ENCODE results near the gene MRPL10. TPM values are rescaled to one million over a fixed set of nuclear protein-coding genes. Genes with fewer than 3 reads are reported as not detected.

MRPL10 gene
- total RNA-seq, 2 donors from 2014 or later = 56.3 to 65.3 TPM

GRCh38 chr17:47869114-47869513 lies 37.8 kb upstream of the MRPL10 start:
- peaks cover 37% of the 10 kb centered on the region for H3K27me3 ChIP-seq (ENCODE audit: control insufficient read depth, insufficient read depth, low read length, poor library complexity, severe bottlenecking)
- Mint-ChIP-seq H3K9me3 (no peaks in the 10 kb centered on the region), H3K27ac (no peak overlapping the region), H3K36me3 (ENCODE audit: low read depth) (no peaks in the 10 kb centered on the region), H3K27me3 (ENCODE audit: insufficient read depth) (peaks cover 75% of the 10 kb centered on the region), H3K4me1 (peaks cover 32% of the 10 kb centered on the region), H3K4me3 (no peak overlapping the region)
- H3K4me1 ChIP-seq (ENCODE audit: control insufficient read depth, insufficient read depth, low read length) = peaks cover 8% of the 10 kb centered on the region
- no peaks in the 10 kb centered on the region for H3K9me3 ChIP-seq (ENCODE audit: control insufficient read depth, low read length)
- H3K4me3 ChIP-seq (ENCODE audit: low read length) = no peak overlapping the region
- 33 to 72% methylated on average over 1 to 2 of the region's 2 CpGs for WGBS, 2 experiments (ENCODE audit: insufficient coverage in 1 of 2, insufficient read length in 1 of 2)
- TF ChIP-seq CTCF (conservative IDR thresholded peaks at IDR 0.05) = no peak
- H3K27ac ChIP-seq (ENCODE audit: low read depth, low read length) = no peak overlapping the region
- H3K36me3 ChIP-seq (ENCODE audit: control insufficient read depth, insufficient read depth, low read length) = no peaks in the 10 kb centered on the region
- DNase-seq = no peak
- no peak overlapping the region for H3K9ac ChIP-seq (ENCODE audit: extremely low read depth, low read length, poor library complexity, severe bottlenecking)

GRCh38 chr17:47867813-47868533 lies 36.6 kb upstream of the MRPL10 start:
- Histone ChIP-seq H3K4me3 (ENCODE audit: low read length) (no peak overlapping the region), H3K9ac (ENCODE audit: extremely low read depth, low read length, poor library complexity, severe bottlenecking) (no peak overlapping the region), H3K36me3 (ENCODE audit: control insufficient read depth, insufficient read depth, low read length) (no peaks in the 10 kb centered on the region), H3K9me3 (ENCODE audit: control insufficient read depth, low read length) (no peaks in the 10 kb centered on the region), H3K4me1 (ENCODE audit: control insufficient read depth, insufficient read depth, low read length) (peaks cover 7% of the 10 kb centered on the region), H3K27ac (ENCODE audit: low read depth, low read length) (no peak overlapping the region), H3K27me3 (ENCODE audit: control insufficient read depth, insufficient read depth, low read length, poor library complexity, severe bottlenecking) (peaks cover 37% of the 10 kb centered on the region)
- H3K9me3 Mint-ChIP-seq = no peaks in the 10 kb centered on the region
- no peak for DNase-seq
- no peaks in the 10 kb centered on the region for H3K36me3 Mint-ChIP-seq (ENCODE audit: low read depth)
- H3K4me1 Mint-ChIP-seq = peaks cover 26% of the 10 kb centered on the region
- no peak for TF ChIP-seq CTCF (conservative IDR thresholded peaks at IDR 0.05)
- 89 to 95% methylated on average over 6 to 11 of the region's 11 CpGs for WGBS, 2 experiments (ENCODE audit: insufficient coverage in 1 of 2, insufficient read length in 1 of 2)
- H3K27me3 Mint-ChIP-seq (ENCODE audit: insufficient read depth) = peaks cover 76% of the 10 kb centered on the region
- no peak overlapping the region for H3K27ac Mint-ChIP-seq
- H3K4me3 Mint-ChIP-seq = no peak overlapping the region

DNA sequence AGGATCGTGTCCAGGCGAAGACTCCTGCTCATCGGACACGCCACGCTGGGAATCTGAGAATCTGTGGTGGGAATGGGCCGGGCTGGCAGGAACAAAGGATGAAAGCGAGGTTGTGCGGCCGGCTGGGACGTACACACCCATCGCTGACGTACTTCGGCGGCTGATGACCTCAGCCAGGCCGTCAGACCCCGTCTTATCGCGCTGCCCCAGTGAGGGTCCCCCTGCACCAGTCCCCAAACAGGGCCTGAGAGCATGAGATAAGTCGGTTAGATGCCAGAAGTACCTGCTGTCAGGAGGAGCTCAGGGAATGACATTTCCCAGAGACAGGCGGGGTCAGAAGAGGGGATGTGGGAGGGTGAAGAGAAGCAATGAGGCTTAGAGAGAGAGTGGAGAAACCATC lies 35.6 kb upstream of the MRPL10 start:
- H3K27ac ChIP-seq (ENCODE audit: low read depth, low read length) = no peak overlapping the region

More for the DNA sequence above, 35.6 kb upstream of the MRPL10 start:
- 90% methylated on average over 20 of the region's 20 CpGs for WGBS, 2 experiments (ENCODE audit: insufficient coverage in 1 of 2, insufficient read length in 1 of 2)
- Mint-ChIP-seq H3K9me3 (no peaks in the 10 kb centered on the region), H3K4me3 (no peak overlapping the region), H3K4me1 (peaks cover 19% of the 10 kb centered on the region), H3K27ac (no peak overlapping the region), H3K36me3 (ENCODE audit: low read depth) (no peaks in the 10 kb centered on the region), H3K27me3 (ENCODE audit: insufficient read depth) (peaks cover 71% of the 10 kb centered on the region)
- DNase-seq = no peak
- TF ChIP-seq CTCF (conservative IDR thresholded peaks at IDR 0.05) = no peak
- H3K9ac ChIP-seq (ENCODE audit: extremely low read depth, low read length, poor library complexity, severe bottlenecking) = no peak overlapping the region
- no peaks in the 10 kb centered on the region for H3K9me3 ChIP-seq (ENCODE audit: control insufficient read depth, low read length)
- no peak overlapping the region for H3K4me3 ChIP-seq (ENCODE audit: low read length)
- peaks cover 34% of the 10 kb centered on the region for H3K27me3 ChIP-seq (ENCODE audit: control insufficient read depth, insufficient read depth, low read length, poor library complexity, severe bottlenecking)
- peaks cover 3% of the 10 kb centered on the region for H3K4me1 ChIP-seq (ENCODE audit: control insufficient read depth, insufficient read depth, low read length)
- H3K36me3 ChIP-seq (ENCODE audit: control insufficient read depth, insufficient read depth, low read length) = no peaks in the 10 kb centered on the region
